HEK293 (cell line): Measurements from ENCODE around the gene TTC12.

ENCODE experiments used
- CTCF ChIA-PET: fragments of 350-600 bp; formaldehyde crosslinking; extraction: SDS; loops from one replicate; lab custom pipeline; 2021; ENCODE audit warnings: antibody characterized with exemption; lab: Yijun Ruan, JAX
- POLR2A ChIA-PET: fragments of 300-600 bp; formaldehyde crosslinking; extraction: SDS; loops from one replicate; lab custom pipeline; 2020; ENCODE audit warnings: antibody characterized with exemption, inconsistent platforms; lab: Yijun Ruan, JAX
- H3K27ac ChIP-seq: fragments of 200-500 bp; sonication (Bioruptor generic); 2 replicates; pipeline ENCODE4 v1.5.1; 2014; ENCODE audit warnings: low read depth, low read length, control low read depth, inconsistent platforms; ENCODE audit errors: extremely low read depth
- H3K36me3 ChIP-seq, 2 experiments: fragments of 200-500 bp in 1 of 2; sonication (Bioruptor generic) in 1 of 2; 1 replicate in 1 of 2; 2 replicates in 1 of 2; pipeline ENCODE4 v1.5.1; 2014 to 2017; ENCODE audit warnings: inconsistent platforms in 2 of 2, low read length in 2 of 2; ENCODE audit not compliant: control insufficient read depth in 2 of 2, insufficient read depth in 1 of 2
- H3K4me1 ChIP-seq: fragments of 200-500 bp; sonication (Bioruptor generic); 2 replicates; pipeline ENCODE4 v1.5.1; 2014; ENCODE audit warnings: mild to moderate bottlenecking, low read length, inconsistent platforms; ENCODE audit not compliant: control insufficient read depth, insufficient read depth
- H3K4me3 ChIP-seq: 2 replicates; pipeline ENCODE4 v1.5.1; 2011; ENCODE audit warnings: low read depth, mild to moderate bottlenecking, control low read depth, low read length, moderate library complexity
- H3K9me3 ChIP-seq: fragments of 200-500 bp; sonication (Bioruptor generic); 2 replicates; pipeline ENCODE4 v1.5.1; 2014; ENCODE audit warnings: low read depth, low read length, inconsistent platforms; ENCODE audit not compliant: control insufficient read depth, insufficient read depth
- BCL11A ChIP-seq: fragments of 450-650 bp; formaldehyde crosslinking; IDR thresholded peaks from 2 replicates; pipeline ENCODE4 v1.5.1; 2016; ENCODE audit warnings: low read depth, missing biosample characterization, missing genetic modification characterization
- KLF8 ChIP-seq: fragments of 450-650 bp; formaldehyde crosslinking; IDR thresholded peaks from 2 replicates; pipeline ENCODE4 v1.5.1; 2016; ENCODE audit warnings: missing biosample characterization, missing genetic modification characterization
- ZBTB20 ChIP-seq: fragments of 450-650 bp; formaldehyde crosslinking; IDR thresholded peaks from 2 replicates; pipeline ENCODE4 v1.5.1; 2016; ENCODE audit warnings: missing biosample characterization, missing genetic modification characterization
- ZNF10 ChIP-seq: fragments of 450-650 bp; formaldehyde crosslinking; IDR thresholded peaks from 2 replicates; pipeline ENCODE4 v1.5.1; 2017; ENCODE audit warnings: missing biosample characterization, missing genetic modification characterization
- ZNF121 ChIP-seq: fragments of 450-650 bp; formaldehyde crosslinking; IDR thresholded peaks from 2 replicates; pipeline ENCODE4 v1.5.1; 2016; ENCODE audit warnings: missing biosample characterization, missing genetic modification characterization
- ZNF311 ChIP-seq: fragments of 450-650 bp; formaldehyde crosslinking; IDR thresholded peaks from 2 replicates; pipeline ENCODE4 v1.5.1; 2017; ENCODE audit warnings: missing biosample characterization, missing genetic modification characterization, borderline replicate concordance
- ZNF555 ChIP-seq: fragments of 450-650 bp; formaldehyde crosslinking; conservative IDR thresholded peaks from 2 replicates; pipeline ENCODE4 v1.5.1; 2017; ENCODE audit warnings: missing biosample characterization, mild to moderate bottlenecking, missing genetic modification characterization, inconsistent platforms
- ZNF776 ChIP-seq: fragments of 450-650 bp; formaldehyde crosslinking; IDR thresholded peaks from 2 replicates; pipeline ENCODE4 v1.5.0; 2017; ENCODE audit warnings: missing biosample characterization, missing genetic modification characterization, borderline replicate concordance
- TF ChIP-seq, protein P1 (sequence below): fragments of 450-650 bp; formaldehyde crosslinking; IDR thresholded peaks from 2 replicates; pipeline ENCODE4 v1.5.1; 2016; ENCODE audit warnings: missing biosample characterization, missing genetic modification characterization
- TF ChIP-seq, protein P2 (sequence below): fragments of 450-650 bp; formaldehyde crosslinking; IDR thresholded peaks from 2 replicates; pipeline ENCODE4 v1.5.1; 2017; ENCODE audit warnings: missing biosample characterization, missing genetic modification characterization
- TF ChIP-seq, protein P3 (sequence below): fragments of 450-650 bp; formaldehyde crosslinking; IDR thresholded peaks from 2 replicates; pipeline ENCODE4 v1.5.1; 2016; ENCODE audit warnings: missing biosample characterization, missing genetic modification characterization
- TF ChIP-seq, protein P4 (sequence below): fragments of 450-650 bp; formaldehyde crosslinking; IDR thresholded peaks from 2 replicates; pipeline ENCODE4; 2016; ENCODE audit warnings: missing biosample characterization, missing genetic modification characterization
- TF ChIP-seq, protein P5 (sequence below): fragments of 450-650 bp; formaldehyde crosslinking; IDR thresholded peaks from 2 replicates; pipeline ENCODE4 v1.5.1; 2016; ENCODE audit warnings: missing biosample characterization, missing genetic modification characterization
- TF ChIP-seq, protein P6 (sequence below): fragments of 450-650 bp; formaldehyde crosslinking; IDR thresholded peaks from 2 replicates; pipeline ENCODE4 v1.5.1; 2016; ENCODE audit warnings: missing biosample characterization, missing genetic modification characterization
- TF ChIP-seq, protein P7 (sequence below): fragments of 450-650 bp; formaldehyde crosslinking; IDR thresholded peaks from 2 replicates; pipeline ENCODE4 v1.5.1; 2016; ENCODE audit warnings: missing biosample characterization, missing genetic modification characterization
- TF ChIP-seq, protein P8 (sequence below): fragments of 450-650 bp; formaldehyde crosslinking; IDR thresholded peaks from 2 replicates; pipeline ENCODE4 v1.5.1; 2016; ENCODE audit warnings: missing biosample characterization, missing genetic modification characterization, borderline replicate concordance

TTC12 gene

DNA sequence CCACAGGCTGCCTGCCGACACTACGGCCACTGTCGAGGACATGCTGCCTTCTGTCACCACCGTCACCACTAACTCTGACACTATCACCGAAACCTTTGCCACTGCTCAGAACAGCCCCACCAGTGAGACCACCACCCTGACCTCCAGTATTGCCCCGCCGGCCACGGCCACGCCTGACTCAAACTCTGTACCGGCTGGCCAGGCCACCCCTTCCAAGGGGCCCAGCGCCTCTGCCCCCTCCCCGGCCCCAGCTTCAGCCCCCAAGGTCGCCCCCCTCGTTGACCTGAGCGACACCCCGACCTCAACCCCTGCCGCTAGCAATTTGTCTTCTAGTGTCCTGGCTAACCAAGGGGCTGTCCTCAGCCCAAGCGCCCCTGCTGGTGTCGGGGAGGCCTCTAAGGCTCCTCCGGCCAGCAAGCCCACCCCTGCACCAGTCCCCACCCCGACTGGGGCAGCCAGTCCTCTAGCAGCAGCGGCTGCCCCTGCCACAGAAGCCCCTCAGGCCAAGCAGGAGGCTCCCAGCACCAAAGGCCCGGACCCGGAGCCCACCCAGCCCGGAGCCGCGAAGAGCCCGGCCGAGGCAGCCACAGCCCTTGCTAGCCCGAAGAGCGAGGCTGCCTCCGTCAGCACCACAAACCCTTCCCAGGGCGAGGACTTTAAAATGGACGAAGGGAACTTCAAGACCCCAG, 41.3 kb upstream of the TTC12 start:
- peaks cover 0 to 2% of the 10 kb centered on the region in 2 experiments; a peak in 1 of 3 replicates for H3K36me3 ChIP-seq
- TF ChIP-seq ZNF555 (tag by site-specific recombination): no peak
- TF ChIP-seq, protein P1, sequence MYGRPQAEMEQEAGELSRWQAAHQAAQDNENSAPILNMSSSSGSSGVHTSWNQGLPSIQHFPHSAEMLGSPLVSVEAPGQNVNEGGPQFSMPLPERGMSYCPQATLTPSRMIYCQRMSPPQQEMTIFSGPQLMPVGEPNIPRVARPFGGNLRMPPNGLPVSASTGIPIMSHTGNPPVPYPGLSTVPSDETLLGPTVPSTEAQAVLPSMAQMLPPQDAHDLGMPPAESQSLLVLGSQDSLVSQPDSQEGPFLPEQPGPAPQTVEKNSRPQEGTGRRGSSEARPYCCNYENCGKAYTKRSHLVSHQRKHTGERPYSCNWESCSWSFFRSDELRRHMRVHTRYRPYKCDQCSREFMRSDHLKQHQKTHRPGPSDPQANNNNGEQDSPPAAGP (tag by site-specific recombination): no peak
- TF ChIP-seq, protein P2, sequence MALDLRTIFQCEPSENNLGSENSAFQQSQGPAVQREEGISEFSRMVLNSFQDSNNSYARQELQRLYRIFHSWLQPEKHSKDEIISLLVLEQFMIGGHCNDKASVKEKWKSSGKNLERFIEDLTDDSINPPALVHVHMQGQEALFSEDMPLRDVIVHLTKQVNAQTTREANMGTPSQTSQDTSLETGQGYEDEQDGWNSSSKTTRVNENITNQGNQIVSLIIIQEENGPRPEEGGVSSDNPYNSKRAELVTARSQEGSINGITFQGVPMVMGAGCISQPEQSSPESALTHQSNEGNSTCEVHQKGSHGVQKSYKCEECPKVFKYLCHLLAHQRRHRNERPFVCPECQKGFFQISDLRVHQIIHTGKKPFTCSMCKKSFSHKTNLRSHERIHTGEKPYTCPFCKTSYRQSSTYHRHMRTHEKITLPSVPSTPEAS (tag by site-specific recombination): no peak
- TF ChIP-seq ZNF776 (tag by site-specific recombination): no peak
- no peak for TF ChIP-seq BCL11A (tag by site-specific recombination)
- TF ChIP-seq, protein P3, sequence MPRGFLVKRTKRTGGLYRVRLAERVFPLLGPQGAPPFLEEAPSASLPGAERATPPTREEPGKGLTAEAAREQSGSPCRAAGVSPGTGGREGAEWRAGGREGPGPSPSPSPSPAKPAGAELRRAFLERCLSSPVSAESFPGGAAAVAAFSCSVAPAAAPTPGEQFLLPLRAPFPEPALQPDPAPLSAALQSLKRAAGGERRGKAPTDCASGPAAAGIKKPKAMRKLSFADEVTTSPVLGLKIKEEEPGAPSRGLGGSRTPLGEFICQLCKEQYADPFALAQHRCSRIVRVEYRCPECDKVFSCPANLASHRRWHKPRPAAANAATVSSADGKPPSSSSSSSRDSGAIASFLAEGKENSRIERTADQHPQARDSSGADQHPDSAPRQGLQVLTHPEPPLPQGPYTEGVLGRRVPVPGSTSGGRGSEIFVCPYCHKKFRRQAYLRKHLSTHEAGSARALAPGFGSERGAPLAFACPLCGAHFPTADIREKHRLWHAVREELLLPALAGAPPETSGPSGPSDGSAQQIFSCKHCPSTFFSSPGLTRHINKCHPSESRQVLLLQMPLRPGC (tag by site-specific recombination): no peak
- no peak for TF ChIP-seq ZNF10
- no peaks in the 10 kb centered on the region for H3K9me3 ChIP-seq
- no peak overlapping the region for H3K27ac ChIP-seq
- POLR2A ChIA-PET: no interaction called here
- CTCF ChIA-PET: interaction anchor here (0.6 to 1.0 kb wide), 3 partner anchors 17 to 992 kb away, joined by 3 to 5 read pairs (median 4); no protein-coding TSS in a partner anchor
- H3K4me3 ChIP-seq: no peak overlapping the region
- no peaks in the 10 kb centered on the region for H3K4me1 ChIP-seq

DNA sequence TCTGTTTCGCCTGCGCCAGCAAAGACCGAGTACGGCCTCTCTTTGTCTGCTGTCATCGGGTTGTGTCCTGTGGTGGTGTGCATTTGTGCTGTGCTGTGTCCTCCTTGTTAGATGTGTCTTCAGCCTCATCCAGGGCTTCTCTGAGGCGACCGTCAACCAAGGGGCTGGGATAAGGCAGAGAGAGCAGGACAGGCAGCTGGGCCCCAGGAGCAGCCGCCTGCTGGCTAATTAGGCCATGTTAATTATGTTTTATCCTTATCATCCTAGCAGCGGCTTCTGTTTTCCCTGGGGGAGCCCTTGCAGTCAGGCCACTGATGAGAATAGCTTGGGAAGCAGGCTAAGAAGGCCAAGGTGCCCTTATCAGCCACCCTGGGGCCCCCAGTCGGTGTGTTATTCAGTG, 40.7 kb upstream of the TTC12 start:
- POLR2A ChIA-PET: no interaction called here
- CTCF ChIA-PET: interaction anchor here (0.6 kb wide), 1 partner anchor 993 kb away, joined by 4 read pairs; no protein-coding TSS in a partner anchor
- Histone ChIP-seq H3K36me3 (peaks cover 0 to 2% of the 10 kb centered on the region in 2 experiments; a peak in 1 of 3 replicates), H3K9me3 (no peaks in the 10 kb centered on the region), H3K4me3 (no peak overlapping the region), H3K27ac (no peak overlapping the region), H3K4me1 (no peaks in the 10 kb centered on the region)
- TF ChIP-seq, protein P4, sequence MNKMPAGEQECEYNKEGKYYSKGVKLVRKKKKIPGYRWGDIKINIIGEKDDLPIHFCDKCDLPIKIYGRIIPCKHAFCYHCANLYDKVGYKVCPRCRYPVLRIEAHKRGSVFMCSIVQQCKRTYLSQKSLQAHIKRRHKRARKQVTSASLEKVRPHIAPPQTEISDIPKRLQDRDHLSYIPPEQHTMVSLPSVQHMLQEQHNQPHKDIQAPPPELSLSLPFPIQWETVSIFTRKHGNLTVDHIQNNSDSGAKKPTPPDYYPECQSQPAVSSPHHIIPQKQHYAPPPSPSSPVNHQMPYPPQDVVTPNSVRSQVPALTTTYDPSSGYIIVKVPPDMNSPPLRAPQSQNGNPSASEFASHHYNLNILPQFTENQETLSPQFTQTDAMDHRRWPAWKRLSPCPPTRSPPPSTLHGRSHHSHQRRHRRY (tag by site-specific recombination): no peak
- TF ChIP-seq, protein P5, sequence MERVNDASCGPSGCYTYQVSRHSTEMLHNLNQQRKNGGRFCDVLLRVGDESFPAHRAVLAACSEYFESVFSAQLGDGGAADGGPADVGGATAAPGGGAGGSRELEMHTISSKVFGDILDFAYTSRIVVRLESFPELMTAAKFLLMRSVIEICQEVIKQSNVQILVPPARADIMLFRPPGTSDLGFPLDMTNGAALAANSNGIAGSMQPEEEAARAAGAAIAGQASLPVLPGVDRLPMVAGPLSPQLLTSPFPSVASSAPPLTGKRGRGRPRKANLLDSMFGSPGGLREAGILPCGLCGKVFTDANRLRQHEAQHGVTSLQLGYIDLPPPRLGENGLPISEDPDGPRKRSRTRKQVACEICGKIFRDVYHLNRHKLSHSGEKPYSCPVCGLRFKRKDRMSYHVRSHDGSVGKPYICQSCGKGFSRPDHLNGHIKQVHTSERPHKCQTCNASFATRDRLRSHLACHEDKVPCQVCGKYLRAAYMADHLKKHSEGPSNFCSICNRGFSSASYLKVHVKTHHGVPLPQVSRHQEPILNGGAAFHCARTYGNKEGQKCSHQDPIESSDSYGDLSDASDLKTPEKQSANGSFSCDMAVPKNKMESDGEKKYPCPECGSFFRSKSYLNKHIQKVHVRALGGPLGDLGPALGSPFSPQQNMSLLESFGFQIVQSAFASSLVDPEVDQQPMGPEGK (tag by site-specific recombination): no peak
- TF ChIP-seq ZBTB20 (tag by site-specific recombination): no peak
- no peak for TF ChIP-seq KLF8 (tag by site-specific recombination)
- TF ChIP-seq, protein P6, sequence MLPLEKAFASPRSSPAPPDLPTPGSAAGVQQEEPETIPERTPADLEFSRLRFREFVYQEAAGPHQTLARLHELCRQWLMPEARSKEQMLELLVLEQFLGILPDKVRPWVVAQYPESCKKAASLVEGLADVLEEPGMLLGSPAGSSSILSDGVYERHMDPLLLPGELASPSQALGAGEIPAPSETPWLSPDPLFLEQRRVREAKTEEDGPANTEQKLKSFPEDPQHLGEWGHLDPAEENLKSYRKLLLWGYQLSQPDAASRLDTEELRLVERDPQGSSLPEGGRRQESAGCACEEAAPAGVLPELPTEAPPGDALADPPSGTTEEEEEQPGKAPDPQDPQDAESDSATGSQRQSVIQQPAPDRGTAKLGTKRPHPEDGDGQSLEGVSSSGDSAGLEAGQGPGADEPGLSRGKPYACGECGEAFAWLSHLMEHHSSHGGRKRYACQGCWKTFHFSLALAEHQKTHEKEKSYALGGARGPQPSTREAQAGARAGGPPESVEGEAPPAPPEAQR (tag by site-specific recombination): no peak
- TF ChIP-seq, protein P7, sequence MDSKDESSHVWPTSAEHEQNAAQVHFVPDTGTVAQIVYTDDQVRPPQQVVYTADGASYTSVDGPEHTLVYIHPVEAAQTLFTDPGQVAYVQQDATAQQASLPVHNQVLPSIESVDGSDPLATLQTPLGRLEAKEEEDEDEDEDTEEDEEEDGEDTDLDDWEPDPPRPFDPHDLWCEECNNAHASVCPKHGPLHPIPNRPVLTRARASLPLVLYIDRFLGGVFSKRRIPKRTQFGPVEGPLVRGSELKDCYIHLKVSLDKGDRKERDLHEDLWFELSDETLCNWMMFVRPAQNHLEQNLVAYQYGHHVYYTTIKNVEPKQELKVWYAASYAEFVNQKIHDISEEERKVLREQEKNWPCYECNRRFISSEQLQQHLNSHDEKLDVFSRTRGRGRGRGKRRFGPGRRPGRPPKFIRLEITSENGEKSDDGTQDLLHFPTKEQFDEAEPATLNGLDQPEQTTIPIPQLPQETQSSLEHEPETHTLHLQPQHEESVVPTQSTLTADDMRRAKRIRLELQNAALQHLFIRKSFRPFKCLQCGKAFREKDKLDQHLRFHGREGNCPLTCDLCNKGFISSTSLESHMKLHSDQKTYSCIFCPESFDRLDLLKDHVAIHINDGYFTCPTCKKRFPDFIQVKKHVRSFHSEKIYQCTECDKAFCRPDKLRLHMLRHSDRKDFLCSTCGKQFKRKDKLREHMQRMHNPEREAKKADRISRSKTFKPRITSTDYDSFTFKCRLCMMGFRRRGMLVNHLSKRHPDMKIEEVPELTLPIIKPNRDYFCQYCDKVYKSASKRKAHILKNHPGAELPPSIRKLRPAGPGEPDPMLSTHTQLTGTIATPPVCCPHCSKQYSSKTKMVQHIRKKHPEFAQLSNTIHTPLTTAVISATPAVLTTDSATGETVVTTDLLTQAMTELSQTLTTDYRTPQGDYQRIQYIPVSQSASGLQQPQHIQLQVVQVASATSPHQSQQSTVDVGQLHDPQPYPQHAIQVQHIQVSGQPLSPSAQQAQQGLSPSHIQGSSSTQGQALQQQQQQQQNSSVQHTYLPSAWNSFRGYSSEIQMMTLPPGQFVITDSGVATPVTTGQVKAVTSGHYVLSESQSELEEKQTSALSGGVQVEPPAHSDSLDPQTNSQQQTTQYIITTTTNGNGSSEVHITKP (tag by site-specific recombination): no peak
- TF ChIP-seq, protein P8, sequence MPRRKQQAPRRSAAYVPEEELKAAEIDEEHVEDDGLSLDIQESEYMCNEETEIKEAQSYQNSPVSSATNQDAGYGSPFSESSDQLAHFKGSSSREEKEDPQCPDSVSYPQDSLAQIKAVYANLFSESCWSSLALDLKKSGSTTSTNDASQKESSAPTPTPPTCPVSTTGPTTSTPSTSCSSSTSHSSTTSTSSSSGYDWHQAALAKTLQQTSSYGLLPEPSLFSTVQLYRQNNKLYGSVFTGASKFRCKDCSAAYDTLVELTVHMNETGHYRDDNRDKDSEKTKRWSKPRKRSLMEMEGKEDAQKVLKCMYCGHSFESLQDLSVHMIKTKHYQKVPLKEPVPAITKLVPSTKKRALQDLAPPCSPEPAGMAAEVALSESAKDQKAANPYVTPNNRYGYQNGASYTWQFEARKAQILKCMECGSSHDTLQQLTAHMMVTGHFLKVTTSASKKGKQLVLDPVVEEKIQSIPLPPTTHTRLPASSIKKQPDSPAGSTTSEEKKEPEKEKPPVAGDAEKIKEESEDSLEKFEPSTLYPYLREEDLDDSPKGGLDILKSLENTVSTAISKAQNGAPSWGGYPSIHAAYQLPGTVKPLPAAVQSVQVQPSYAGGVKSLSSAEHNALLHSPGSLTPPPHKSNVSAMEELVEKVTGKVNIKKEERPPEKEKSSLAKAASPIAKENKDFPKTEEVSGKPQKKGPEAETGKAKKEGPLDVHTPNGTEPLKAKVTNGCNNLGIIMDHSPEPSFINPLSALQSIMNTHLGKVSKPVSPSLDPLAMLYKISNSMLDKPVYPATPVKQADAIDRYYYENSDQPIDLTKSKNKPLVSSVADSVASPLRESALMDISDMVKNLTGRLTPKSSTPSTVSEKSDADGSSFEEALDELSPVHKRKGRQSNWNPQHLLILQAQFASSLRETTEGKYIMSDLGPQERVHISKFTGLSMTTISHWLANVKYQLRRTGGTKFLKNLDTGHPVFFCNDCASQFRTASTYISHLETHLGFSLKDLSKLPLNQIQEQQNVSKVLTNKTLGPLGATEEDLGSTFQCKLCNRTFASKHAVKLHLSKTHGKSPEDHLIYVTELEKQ (tag by site-specific recombination): no peak
- TF ChIP-seq ZNF311 (tag by site-specific recombination): no peak
- no peak for TF ChIP-seq ZNF121 (tag by site-specific recombination)
